Omental fat pad (tissue), 4 donors: Measurements from ENCODE around the gene CT47C1. TPM values are rescaled to one million over a fixed set of nuclear protein-coding genes. Genes with fewer than 3 reads are reported as not detected.
"Not testable (repeated sequence)": the region's sequence is repeated elsewhere in the genome, so short reads cannot be mapped to it uniquely, and the experiment has no call there.

Experiments
- ATAC-seq: fragments of 150-250 bp; one replicate; pipeline ENCODE4 v1.9.1; 2016; ENCODE audit warnings: mild to moderate bottlenecking, moderate library complexity; ENCODE audit not compliant: low FRiP score
- DNase-seq: peaks from one replicate; pipeline ENCODE4 v3.0.0-alpha.2; 2019; ENCODE audit warnings: low spot score
- CTCF ChIP-seq, 3 donors: fragments of 450-650 bp; IDR thresholded peaks; one replicate each; pipeline ENCODE4 v1.5.1; 2016 to 2017; ENCODE audit warnings: antibody characterized with exemption in 3 of 3, mild to moderate bottlenecking in 3 of 3, moderate library complexity in 2 of 3
- total RNA-seq, 4 donors: library from RNA; depleted of rRNA; stranded (reverse); fragments of >200 nt; gene quantifications; one replicate each; pipeline ENCODE4 v1.1.0, GENCODE V29; 2016

The CT47C1 gene
- total RNA-seq, result not detected

- ATAC-seq, result no peak
These were observed at the start of gene CT47C1 for GRCh38 chrX:119072744-119073143. TSS of gene CT47C1 (plus strand) at chrX:119072993. CDS start at chrX:119073226, 233 bp downstream.

DNA sequence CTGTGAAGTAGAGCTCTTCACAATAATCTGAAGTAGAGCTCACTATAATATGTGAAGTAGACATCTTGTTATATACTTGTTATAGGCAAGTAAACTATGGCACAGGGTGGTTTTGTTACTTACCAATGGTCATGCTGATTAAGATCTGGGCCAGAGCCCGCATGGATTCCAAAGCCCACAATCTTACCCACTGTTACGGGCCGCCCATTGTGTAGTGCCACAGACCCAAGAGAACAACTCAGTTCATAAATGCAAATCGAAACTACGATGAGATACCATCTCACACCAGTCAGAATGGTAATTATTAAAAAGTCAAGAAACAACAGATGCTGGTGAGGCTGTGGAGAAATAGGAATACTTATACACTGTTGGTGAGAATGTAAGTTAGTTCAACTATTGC lies 46.9 kb upstream of the CT47C1 start:
- no peak for ATAC-seq
- DNase-seq, result no peak
- TF ChIP-seq CTCF (IDR thresholded peaks at IDR 0.05), result no peak

More at GRCh38 chrX:119072744-119073143, at the start of gene CT47C1:
- no peak for DNase-seq
- no peak for TF ChIP-seq CTCF (IDR thresholded peaks at IDR 0.05)

GRCh38 chrX:119026344-119026743 lies 46.4 kb upstream of the CT47C1 start:
- ATAC-seq, DNase-seq: not testable (repeated sequence)

DNA sequence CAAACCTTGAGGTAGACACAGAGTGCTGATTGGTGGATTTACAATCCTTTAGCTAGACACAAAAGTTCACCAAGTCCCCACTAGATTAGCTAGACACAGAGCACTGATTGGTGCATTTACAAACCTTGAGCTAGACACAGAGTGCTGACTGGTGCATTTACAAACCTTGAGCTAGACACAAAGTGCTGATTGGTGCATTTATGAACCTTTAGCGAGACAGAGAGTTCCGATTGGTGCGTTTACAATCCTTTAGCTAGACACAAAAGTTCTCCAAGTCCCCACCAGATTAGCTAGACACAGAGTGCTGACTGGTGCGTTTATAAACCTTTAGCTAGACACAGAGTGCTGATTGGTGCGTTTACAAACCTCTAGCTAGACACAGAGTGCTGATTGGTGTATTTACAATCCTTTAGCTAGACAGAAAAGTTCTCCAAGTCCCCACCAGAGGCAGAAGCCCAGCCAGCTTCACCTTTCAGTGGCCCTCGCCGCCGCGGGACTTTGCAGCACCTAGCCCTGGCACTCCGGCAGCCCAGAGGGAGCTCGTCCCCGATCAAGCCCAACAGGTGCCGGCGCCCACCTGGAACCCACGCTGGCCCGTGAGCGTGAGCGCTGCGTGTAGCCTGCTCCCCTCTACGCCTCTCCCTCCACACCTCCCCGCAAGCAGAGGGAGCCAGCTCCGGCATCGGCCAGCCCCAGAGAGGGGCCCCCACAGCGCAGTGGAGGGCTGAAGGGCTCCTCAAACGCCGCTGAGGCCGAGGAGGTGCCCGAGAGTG lies 44.6 kb upstream of the CT47C1 start:
- ATAC-seq, DNase-seq: not testable (repeated sequence)

GRCh38 chrX:119028733-119029330 lies 44.0 kb upstream of the CT47C1 start:
- ATAC-seq (no peak), DNase-seq (no peak)
- no peak for TF ChIP-seq CTCF (IDR thresholded peaks at IDR 0.05)

DNA sequence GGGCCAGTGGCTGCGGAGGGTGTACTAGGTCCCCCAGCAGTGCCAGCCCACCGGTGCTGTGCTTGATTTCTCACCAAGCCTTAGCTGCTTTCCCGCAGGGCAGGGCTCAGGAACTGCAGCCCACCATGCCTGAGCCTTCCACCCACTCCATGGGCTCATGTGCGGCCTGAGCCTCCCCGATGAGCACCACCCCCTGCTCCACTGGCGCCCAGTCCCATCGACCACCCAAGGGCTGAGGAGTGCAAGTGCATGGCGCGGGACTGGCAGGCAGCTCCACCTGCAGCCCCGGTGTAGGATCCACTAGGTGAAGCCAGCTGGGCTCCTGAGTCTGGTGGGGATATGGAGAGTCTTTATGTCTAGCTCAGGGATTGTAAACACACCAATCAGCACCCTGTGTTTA lies 43.1 kb upstream of the CT47C1 start:
- ATAC-seq, DNase-seq: not testable (repeated sequence)

- no peak for ATAC-seq
- TF ChIP-seq CTCF (IDR thresholded peaks at IDR 0.05), result no peak
- no peak for DNase-seq
These were observed 41.8 kb upstream of the CT47C1 start for GRCh38 chrX:119030990-119031389.

DNA sequence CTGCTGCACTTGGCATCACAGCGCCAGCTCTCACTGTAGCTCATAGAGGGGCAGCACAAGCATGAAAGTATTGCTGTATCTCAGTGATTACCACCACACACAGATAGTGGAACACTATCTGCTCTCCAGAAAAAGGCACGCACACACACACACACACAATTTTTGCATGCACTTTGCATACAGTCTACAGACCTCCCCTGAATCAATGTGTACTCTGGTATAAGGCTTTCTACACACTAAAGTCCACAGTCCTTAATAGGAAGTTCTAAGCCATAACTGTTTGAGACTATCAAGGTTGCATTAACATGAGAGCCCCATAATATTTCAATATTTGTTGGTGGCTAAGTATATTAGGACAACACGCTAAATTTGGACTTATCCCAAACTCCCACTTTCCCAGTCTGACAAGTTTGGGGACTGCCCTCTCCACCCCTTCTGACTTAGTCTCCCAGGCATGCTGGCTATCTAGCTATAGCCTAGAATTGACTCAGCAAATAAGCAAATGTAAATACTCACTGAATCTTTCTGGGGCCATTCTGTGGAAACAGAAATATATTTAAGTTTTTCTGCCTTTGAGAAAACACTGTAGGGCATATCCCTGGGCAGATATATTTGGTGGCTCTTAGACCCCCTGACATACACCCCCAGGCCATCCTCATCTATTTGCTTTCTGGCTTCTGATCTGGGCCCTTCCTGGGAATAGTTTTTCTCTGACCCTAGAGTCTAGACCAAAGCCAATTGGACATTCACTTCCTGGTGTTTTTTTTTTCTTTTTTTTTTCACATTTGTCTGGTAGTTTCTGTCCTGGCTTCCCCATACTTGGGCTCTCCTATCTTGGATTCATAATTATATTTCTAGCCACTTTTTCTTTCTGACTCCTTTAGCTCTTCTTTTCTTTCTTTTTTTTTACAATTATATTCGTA lies 36.4 kb upstream of the CT47C1 start:
- ATAC-seq, result no peak
- DNase-seq, result no peak
- no peak for TF ChIP-seq CTCF (IDR thresholded peaks at IDR 0.05)
